SK-N-SH treated with all-trans-retinoic acid at 6 μM for 48 hours (cell line): ENCODE data around the gene MMEL1.
"Not testable (repeated sequence)": the region's sequence is repeated elsewhere in the genome, so short reads cannot be mapped to it uniquely, and the experiment has no call there.

ENCODE experiments used
- ATAC-seq: fragments of 200-7000 bp; cut with Tn5 transposase; 3 replicates; pipeline ENCODE4 v1.9.1; 2020; ENCODE audit warnings: mild to moderate bottlenecking, moderate library complexity
- ARNTL ChIP-seq: fragments of 450-650 bp; formaldehyde crosslinking; IDR thresholded peaks from 2 replicates; pipeline ENCODE4 v1.5.0; 2020; ENCODE audit warnings: low read depth, mild to moderate bottlenecking, moderate library complexity, borderline replicate concordance
- BACH2 ChIP-seq: fragments of 250-450 bp; sonication (Bioruptor Pico); IDR thresholded peaks from 2 replicates; pipeline ENCODE4 v1.9.0; 2021; ENCODE audit warnings: mild to moderate bottlenecking, borderline replicate concordance
- CSRNP3 ChIP-seq: fragments of 250-450 bp; sonication (Bioruptor Pico); IDR thresholded peaks from 2 replicates; pipeline ENCODE4 v1.5.1; 2021; ENCODE audit warnings: mild to moderate bottlenecking, moderate library complexity
- ESRRG ChIP-seq: fragments of 250-450 bp; sonication (Bioruptor Pico); IDR thresholded peaks from 2 replicates; pipeline ENCODE4 v1.6.1; 2021; ENCODE audit warnings: mild to moderate bottlenecking
- GLIS3 ChIP-seq: fragments of 250-450 bp; sonication (Bioruptor Pico); IDR thresholded peaks from 2 replicates; pipeline ENCODE4 v1.5.0; 2020; ENCODE audit warnings: mild to moderate bottlenecking, moderate library complexity
- ISL1 ChIP-seq: fragments of 250-450 bp; sonication (Bioruptor Pico); IDR thresholded peaks from 2 replicates; pipeline ENCODE4 v2.1.2; 2022; ENCODE audit warnings: mild to moderate bottlenecking, moderate library complexity
- OSR1 ChIP-seq: fragments of 250-450 bp; sonication (Bioruptor Pico); IDR thresholded peaks from 2 replicates; pipeline ENCODE4 v1.8.0; 2022; ENCODE audit warnings: moderate library complexity, mild to moderate bottlenecking, inconsistent platforms
- POU6F1 ChIP-seq: fragments of 250-450 bp; sonication (Bioruptor Pico); IDR thresholded peaks from 2 replicates; pipeline ENCODE4 v1.8.0; 2021; ENCODE audit warnings: low read depth, mild to moderate bottlenecking, moderate library complexity, borderline replicate concordance
- PPARA ChIP-seq: fragments of 250-450 bp; sonication (Bioruptor Pico); IDR thresholded peaks from 2 replicates; pipeline ENCODE4 v1.5.0; 2020; ENCODE audit warnings: mild to moderate bottlenecking, borderline replicate concordance
- RARB ChIP-seq: fragments of 250-450 bp; sonication (Bioruptor Pico); IDR thresholded peaks from 2 replicates; pipeline ENCODE4 v1.8.0; 2021; ENCODE audit warnings: mild to moderate bottlenecking, moderate library complexity
- SNAI2 ChIP-seq: fragments of 250-450 bp; sonication (Bioruptor Pico); IDR thresholded peaks from 2 replicates; pipeline ENCODE4 v1.5.0; 2020; ENCODE audit warnings: mild to moderate bottlenecking, moderate library complexity
- TCF4 ChIP-seq: fragments of 250-450 bp; sonication (Bioruptor Pico); IDR thresholded peaks from 2 replicates; pipeline ENCODE4 v1.8.0; 2021; ENCODE audit warnings: mild to moderate bottlenecking, moderate library complexity, borderline replicate concordance
- TOX ChIP-seq: fragments of 250-450 bp; sonication (Bioruptor Pico); IDR thresholded peaks from 2 replicates; pipeline ENCODE4 v1.8.0; 2021; ENCODE audit warnings: mild to moderate bottlenecking, moderate library complexity, borderline replicate concordance
- ZC3H10 ChIP-seq: fragments of 250-450 bp; sonication (Bioruptor Pico); IDR thresholded peaks from 2 replicates; pipeline ENCODE4 v1.5.1; 2021; ENCODE audit warnings: mild to moderate bottlenecking, moderate library complexity
- ZFP3 ChIP-seq: fragments of 250-450 bp; sonication (Bioruptor Pico); IDR thresholded peaks from 2 replicates; pipeline ENCODE4 v1.5.0; 2020; ENCODE audit warnings: mild to moderate bottlenecking, moderate library complexity
- ZFP30 ChIP-seq: fragments of 450-650 bp; formaldehyde crosslinking; IDR thresholded peaks from 2 replicates; pipeline ENCODE4 v1.5.0; 2022; ENCODE audit warnings: mild to moderate bottlenecking, moderate library complexity
- ZNF565 ChIP-seq: fragments of 450-650 bp; formaldehyde crosslinking; conservative IDR thresholded peaks from 2 replicates; pipeline ENCODE4 v1.5.0; 2020; ENCODE audit warnings: low read depth, mild to moderate bottlenecking, moderate library complexity
- ZNF70 ChIP-seq: fragments of 450-650 bp; formaldehyde crosslinking; IDR thresholded peaks from 2 replicates; pipeline ENCODE4 v1.5.0; 2020; ENCODE audit warnings: mild to moderate bottlenecking, moderate library complexity
- ZNF8 ChIP-seq: fragments of 450-650 bp; formaldehyde crosslinking; IDR thresholded peaks from 2 replicates; pipeline ENCODE4 v1.5.0; 2020; ENCODE audit warnings: mild to moderate bottlenecking, moderate library complexity
- TF ChIP-seq, protein P1 (sequence below): fragments of 250-450 bp; sonication (Bioruptor Pico); IDR thresholded peaks from 2 replicates; pipeline ENCODE4 v1.5.0; 2020; ENCODE audit warnings: mild to moderate bottlenecking, moderate library complexity
- TF ChIP-seq, protein P2 (sequence below): fragments of 250-450 bp; sonication (Bioruptor Pico); IDR thresholded peaks from 2 replicates; pipeline ENCODE4 v1.5.1; 2020; ENCODE audit warnings: low read depth, mild to moderate bottlenecking, moderate library complexity

Gene MMEL1

DNA sequence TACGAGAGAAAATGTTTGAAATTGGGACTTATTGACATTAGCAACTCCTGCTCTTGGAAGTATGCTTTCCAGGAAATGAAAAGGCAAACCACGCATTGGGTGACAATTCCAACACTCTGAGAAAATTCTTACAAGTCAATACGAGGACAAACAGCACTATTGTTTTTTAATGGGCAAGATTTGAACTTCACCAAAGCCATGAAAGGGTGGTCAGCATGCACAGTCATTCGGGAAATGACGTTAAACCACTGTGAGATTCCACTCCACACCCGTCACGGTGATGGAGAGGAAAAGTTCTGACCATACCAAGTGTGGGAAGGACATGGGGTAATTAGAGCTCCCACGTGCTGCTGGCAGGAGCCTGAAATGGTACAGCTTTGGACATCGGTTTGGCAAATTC is 58.5 kb downstream of the MMEL1 start (continued):
- TF ChIP-seq CSRNP3 (no peak), POU6F1 (CRISPR knock-in tag) (no peak), ZNF565 (CRISPR knock-in tag) (no peak), PPARA (CRISPR knock-in tag) (no peak)

GRCh38 chr1:2573250-2573920 is 59.4 kb downstream of the MMEL1 start:
- ATAC-seq, result no peak
- no peak for TF ChIP-seq ZNF8 (CRISPR knock-in tag)
- no peak for TF ChIP-seq RARB (CRISPR knock-in tag)
- TF ChIP-seq ZNF70 (CRISPR knock-in tag), result no peak
- no peak for TF ChIP-seq ISL1 (CRISPR knock-in tag)

GRCh38 chr1:2571348-2571747 is 61.5 kb downstream of the MMEL1 start:
- no peak for ATAC-seq

GRCh38 chr1:2570332-2570731 is 62.5 kb downstream of the MMEL1 start:
- TF ChIP-seq TCF4 (CRISPR knock-in tag) (no peak), SNAI2 (CRISPR knock-in tag) (no peak), TOX (CRISPR knock-in tag) (no peak), PPARA (CRISPR knock-in tag) (no peak), POU6F1 (CRISPR knock-in tag) (no peak), ZNF8 (CRISPR knock-in tag) (no peak), BACH2 (CRISPR knock-in tag) (no peak), ZFP30 (CRISPR knock-in tag) (no peak), ZNF70 (CRISPR knock-in tag) (no peak), CSRNP3 (no peak)

More at GRCh38 chr1:2571348-2571747, 61.5 kb downstream of the MMEL1 start:
- TF ChIP-seq ZFP3 (CRISPR knock-in tag) (no peak), ESRRG (CRISPR knock-in tag) (no peak), ARNTL (CRISPR knock-in tag) (no peak), ZFP30 (CRISPR knock-in tag) (no peak), CSRNP3 (no peak), TOX (CRISPR knock-in tag) (no peak), ZNF565 (CRISPR knock-in tag) (no peak), GLIS3 (CRISPR knock-in tag) (no peak), RARB (CRISPR knock-in tag) (no peak), OSR1 (CRISPR knock-in tag) (no peak), ZC3H10 (CRISPR knock-in tag) (no peak), PPARA (CRISPR knock-in tag) (no peak), SNAI2 (CRISPR knock-in tag) (no peak), ISL1 (CRISPR knock-in tag) (no peak)
- TF ChIP-seq, protein P1, sequence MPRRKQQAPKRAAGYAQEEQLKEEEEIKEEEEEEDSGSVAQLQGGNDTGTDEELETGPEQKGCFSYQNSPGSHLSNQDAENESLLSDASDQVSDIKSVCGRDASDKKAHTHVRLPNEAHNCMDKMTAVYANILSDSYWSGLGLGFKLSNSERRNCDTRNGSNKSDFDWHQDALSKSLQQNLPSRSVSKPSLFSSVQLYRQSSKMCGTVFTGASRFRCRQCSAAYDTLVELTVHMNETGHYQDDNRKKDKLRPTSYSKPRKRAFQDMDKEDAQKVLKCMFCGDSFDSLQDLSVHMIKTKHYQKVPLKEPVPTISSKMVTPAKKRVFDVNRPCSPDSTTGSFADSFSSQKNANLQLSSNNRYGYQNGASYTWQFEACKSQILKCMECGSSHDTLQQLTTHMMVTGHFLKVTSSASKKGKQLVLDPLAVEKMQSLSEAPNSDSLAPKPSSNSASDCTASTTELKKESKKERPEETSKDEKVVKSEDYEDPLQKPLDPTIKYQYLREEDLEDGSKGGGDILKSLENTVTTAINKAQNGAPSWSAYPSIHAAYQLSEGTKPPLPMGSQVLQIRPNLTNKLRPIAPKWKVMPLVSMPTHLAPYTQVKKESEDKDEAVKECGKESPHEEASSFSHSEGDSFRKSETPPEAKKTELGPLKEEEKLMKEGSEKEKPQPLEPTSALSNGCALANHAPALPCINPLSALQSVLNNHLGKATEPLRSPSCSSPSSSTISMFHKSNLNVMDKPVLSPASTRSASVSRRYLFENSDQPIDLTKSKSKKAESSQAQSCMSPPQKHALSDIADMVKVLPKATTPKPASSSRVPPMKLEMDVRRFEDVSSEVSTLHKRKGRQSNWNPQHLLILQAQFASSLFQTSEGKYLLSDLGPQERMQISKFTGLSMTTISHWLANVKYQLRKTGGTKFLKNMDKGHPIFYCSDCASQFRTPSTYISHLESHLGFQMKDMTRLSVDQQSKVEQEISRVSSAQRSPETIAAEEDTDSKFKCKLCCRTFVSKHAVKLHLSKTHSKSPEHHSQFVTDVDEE (CRISPR knock-in tag), result no peak
- TF ChIP-seq, protein P2, sequence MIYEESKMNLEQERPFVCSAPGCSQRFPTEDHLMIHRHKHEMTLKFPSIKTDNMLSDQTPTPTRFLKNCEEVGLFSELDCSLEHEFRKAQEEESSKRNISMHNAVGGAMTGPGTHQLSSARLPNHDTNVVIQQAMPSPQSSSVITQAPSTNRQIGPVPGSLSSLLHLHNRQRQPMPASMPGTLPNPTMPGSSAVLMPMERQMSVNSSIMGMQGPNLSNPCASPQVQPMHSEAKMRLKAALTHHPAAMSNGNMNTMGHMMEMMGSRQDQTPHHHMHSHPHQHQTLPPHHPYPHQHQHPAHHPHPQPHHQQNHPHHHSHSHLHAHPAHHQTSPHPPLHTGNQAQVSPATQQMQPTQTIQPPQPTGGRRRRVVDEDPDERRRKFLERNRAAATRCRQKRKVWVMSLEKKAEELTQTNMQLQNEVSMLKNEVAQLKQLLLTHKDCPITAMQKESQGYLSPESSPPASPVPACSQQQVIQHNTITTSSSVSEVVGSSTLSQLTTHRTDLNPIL, result no peak

GRCh38 chr1:2569703-2570102 is 63.1 kb downstream of the MMEL1 start:
- not testable (repeated sequence) for ATAC-seq

More at GRCh38 chr1:2570332-2570731, 62.5 kb downstream of the MMEL1 start:
- no peak for ATAC-seq
